ENCODE measurements around the gene HERC6. TPM values are rescaled to one million over a fixed set of nuclear protein-coding genes. Genes with fewer than 3 reads are reported as not detected.
"Not testable (repeated sequence)": the region's sequence is repeated elsewhere in the genome, so short reads cannot be mapped to it uniquely, and the experiment has no call there.

Gene HERC6
- total RNA-seq (2014; rRNA removed), result 3.9 and 7.1 TPM in 2 replicates
- 2.5 TPM for polyA plus RNA-seq (2012)

- peak; percentile 85 for DNase-seq (ENCODE audit: low read depth)
Observed at GRCh38 chr4:88378691-88379559, at the start of gene HERC6. Gene HERC6 (plus strand): TSS chr4:88378852. CDS start chr4:88378922, 70 bp downstream.

- peak; percentile 26 for DNase-seq (ENCODE audit: low read depth)
Observed at GRCh38 chr4:88333741-88334405, 44.8 kb upstream of the HERC6 start.

GRCh38 chr4:88335092-88335665 lies 43.5 kb upstream of the HERC6 start:
- DNase-seq (ENCODE audit: low read depth), result peak; percentile 11

GRCh38 chr4:88341227-88342192 lies 37.1 kb upstream of the HERC6 start:
- DNase-seq (ENCODE audit: low read depth), result peak; percentile 99

- DNase-seq (ENCODE audit: low read depth), result not testable (repeated sequence)
Observed at GRCh38 chr4:88346902-88347301, 31.8 kb upstream of the HERC6 start.

GRCh38 chr4:88348761-88349160 lies 29.9 kb upstream of the HERC6 start:
- DNase-seq (ENCODE audit: low read depth), result not testable (repeated sequence)

GRCh38 chr4:88350786-88351185 lies 27.9 kb upstream of the HERC6 start:
- DNase-seq (ENCODE audit: low read depth), result no peak

- peak; percentile 77 for DNase-seq (ENCODE audit: low read depth)
Observed at GRCh38 chr4:88352062-88352740, 26.5 kb upstream of the HERC6 start.

GRCh38 chr4:88353324-88353723 lies 25.3 kb upstream of the HERC6 start:
- DNase-seq (ENCODE audit: low read depth), result peak; percentile 8

GRCh38 chr4:88356771-88357170 lies 21.9 kb upstream of the HERC6 start:
- no peak for DNase-seq (ENCODE audit: low read depth)

GRCh38 chr4:88357262-88357661 lies 21.4 kb upstream of the HERC6 start:
- no peak for DNase-seq (ENCODE audit: low read depth)

- no peak for DNase-seq (ENCODE audit: low read depth)
Observed at GRCh38 chr4:88359558-88359957, 19.1 kb upstream of the HERC6 start.

- DNase-seq (ENCODE audit: low read depth), result no peak
Observed at GRCh38 chr4:88360256-88360655, 18.4 kb upstream of the HERC6 start.

GRCh38 chr4:88360791-88361190 lies 17.9 kb upstream of the HERC6 start:
- no peak for DNase-seq (ENCODE audit: low read depth)

- not testable (repeated sequence) for DNase-seq (ENCODE audit: low read depth)
Observed at GRCh38 chr4:88361217-88361773, 17.4 kb upstream of the HERC6 start.

- DNase-seq (ENCODE audit: low read depth), result no peak
Observed at GRCh38 chr4:88366460-88366859, 12.2 kb upstream of the HERC6 start.

- DNase-seq (ENCODE audit: low read depth), result no peak
Observed at GRCh38 chr4:88367826-88368225, 10.8 kb upstream of the HERC6 start.

- peak; percentile 54 for DNase-seq (ENCODE audit: low read depth)
Observed at GRCh38 chr4:88369180-88369812, 9.4 kb upstream of the HERC6 start.

- no peak for DNase-seq (ENCODE audit: low read depth)
Observed at GRCh38 chr4:88381123-88381522, 2.5 kb downstream of the HERC6 start.

- DNase-seq (ENCODE audit: low read depth), result no peak
Observed at GRCh38 chr4:88382621-88383020, 4.0 kb downstream of the HERC6 start.
